Neural cell (in vitro differentiated cells): ENCODE measurements around the gene CXCL5. TPM values are rescaled to one million over a fixed set of nuclear protein-coding genes. Genes with fewer than 3 reads are reported as not detected.

Source experiments
- H2AFZ ChIP-seq: fragments of 200-600, 300-800 bp; sonication (generic), shearing (Covaris generic); 2 replicates; pipeline ENCODE4 v1.6.0; 2014; ENCODE audit warnings: low read depth, mild to moderate bottlenecking, antibody characterized with exemption, low read length, moderate library complexity
- H3F3A ChIP-seq: fragments of 200-600 bp; shearing (Covaris generic); 2 replicates; pipeline ENCODE4 v1.6.1; 2016; ENCODE audit warnings: mild to moderate bottlenecking, moderate library complexity, mixed read lengths, antibody characterized with exemption, low read length; ENCODE audit not compliant: insufficient read depth, poor library complexity, severe bottlenecking
- H3K27ac ChIP-seq: fragments of 200-600, 300-800 bp; sonication (generic), shearing (Covaris generic); 2 replicates; pipeline ENCODE4 v1.5.1; 2014; ENCODE audit warnings: mild to moderate bottlenecking, low read length, moderate library complexity
- H3K27me3 ChIP-seq: fragments of 300-800, 200-600 bp; sonication (generic), shearing (Covaris generic); 2 replicates; pipeline ENCODE4 v1.6.0; 2014; ENCODE audit warnings: mild to moderate bottlenecking, low read depth, low read length, moderate library complexity; ENCODE audit not compliant: insufficient read depth
- H3K36me3 ChIP-seq: fragments of 300-800, 200-600 bp; sonication (generic), shearing (Covaris generic); 2 replicates; pipeline ENCODE4 v1.5.1; 2014; ENCODE audit warnings: mild to moderate bottlenecking, antibody characterized with exemption, low read length, moderate library complexity; ENCODE audit not compliant: insufficient read depth
- H3K4me2 ChIP-seq: fragments of 300-800, 200-600 bp; sonication (generic), shearing (Covaris generic); 2 replicates; pipeline ENCODE4 v1.6.0; 2014; ENCODE audit warnings: mild to moderate bottlenecking, low read length
- H3K4me3 ChIP-seq: fragments of 300-800, 200-600 bp; sonication (generic), shearing (Covaris generic); 2 replicates; pipeline ENCODE4 v1.5.1; 2014; ENCODE audit warnings: mild to moderate bottlenecking, low read length, moderate library complexity
- H3K79me2 ChIP-seq: fragments of 200-600 bp; shearing (Covaris generic); replicated peaks from 2 replicates; pipeline ENCODE4 v1.6.0; 2014; ENCODE audit warnings: mild to moderate bottlenecking, low read length, moderate library complexity; ENCODE audit not compliant: insufficient read depth
- H3K9ac ChIP-seq: fragments of 300-800, 200-600 bp; sonication (generic), shearing (Covaris generic); 2 replicates; pipeline ENCODE4 v1.6.1; 2016; ENCODE audit warnings: mild to moderate bottlenecking, low read length, mixed read lengths
- H3K9me2 ChIP-seq: fragments of 200-600 bp; shearing (Covaris generic); 2 replicates; pipeline ENCODE4 v1.6.1; 2016; ENCODE audit warnings: mild to moderate bottlenecking, low read length, mixed read lengths; ENCODE audit not compliant: insufficient read depth
- H3K9me3 ChIP-seq: fragments of 200-600, 300-800 bp; sonication (generic), shearing (Covaris generic); 2 replicates; pipeline ENCODE4 v1.6.1; 2016; ENCODE audit warnings: mild to moderate bottlenecking, mixed run types, low read length, moderate library complexity, mixed read lengths
- H4K20me1 ChIP-seq: fragments of 200-600 bp; shearing (Covaris generic); 2 replicates; pipeline ENCODE4 v1.6.1; 2016; ENCODE audit warnings: mild to moderate bottlenecking, mixed run types; ENCODE audit not compliant: insufficient read depth
- EP300 ChIP-seq: fragments of 450-650 bp; conservative IDR thresholded peaks from 2 replicates; pipeline ENCODE4 v1.6.1; 2014; ENCODE audit warnings: antibody characterized with exemption, mild to moderate bottlenecking, moderate library complexity; ENCODE audit not compliant: poor library complexity, severe bottlenecking
- EZH2 ChIP-seq: fragments of 200-600, 300-800 bp; shearing (Covaris generic), sonication (generic); IDR thresholded peaks from 2 replicates; pipeline ENCODE4 v1.6.1; 2014; ENCODE audit warnings: antibody characterized with exemption, low read length, borderline replicate concordance, mild to moderate bottlenecking; ENCODE audit not compliant: insufficient read depth, poor library complexity, severe bottlenecking
- MXI1 ChIP-seq: fragments of 450-650 bp; conservative IDR thresholded peaks from 2 replicates; pipeline ENCODE4 v1.6.1; 2014; ENCODE audit warnings: antibody characterized with exemption, mild to moderate bottlenecking; ENCODE audit not compliant: poor library complexity, severe bottlenecking
- POLR2AphosphoS5 ChIP-seq: IDR thresholded peaks from 2 replicates; pipeline ENCODE4 v1.6.1; 2012
- RAD21 ChIP-seq: fragments of 450-650 bp; conservative IDR thresholded peaks from 2 replicates; pipeline ENCODE4 v1.6.1; 2014; ENCODE audit warnings: antibody characterized with exemption, mild to moderate bottlenecking, moderate library complexity
- SMC3 ChIP-seq: fragments of 450-650 bp; conservative IDR thresholded peaks from 2 replicates; pipeline ENCODE4 v1.6.1; 2014; ENCODE audit warnings: antibody characterized with exemption, mild to moderate bottlenecking, moderate library complexity; ENCODE audit not compliant: poor library complexity
- TAF1 ChIP-seq: IDR thresholded peaks from 2 replicates; pipeline ENCODE4 v1.6.1; 2012; ENCODE audit warnings: low read depth
- polyA plus RNA-seq: library from polyadenylated mRNA; depleted of rRNA; stranded (reverse); fragments of >200 nt; gene quantifications from 2 replicates; pipeline ENCODE4 v1.2.3, GENCODE V29; 2014
- TF ChIP-seq, protein P1 (sequence below): fragments of 450-650 bp; IDR thresholded peaks from 2 replicates; pipeline ENCODE4 v1.5.1; 2014; ENCODE audit warnings: antibody characterized with exemption, mild to moderate bottlenecking, moderate library complexity; ENCODE audit not compliant: poor library complexity, severe bottlenecking
- TF ChIP-seq, protein P2 (sequence below): IDR thresholded peaks from 2 replicates; pipeline ENCODE4 v1.6.1; 2012; ENCODE audit warnings: borderline replicate concordance

The CXCL5 gene
- polyA plus RNA-seq, 1 donor from 2014 or later = not detected

DNA sequence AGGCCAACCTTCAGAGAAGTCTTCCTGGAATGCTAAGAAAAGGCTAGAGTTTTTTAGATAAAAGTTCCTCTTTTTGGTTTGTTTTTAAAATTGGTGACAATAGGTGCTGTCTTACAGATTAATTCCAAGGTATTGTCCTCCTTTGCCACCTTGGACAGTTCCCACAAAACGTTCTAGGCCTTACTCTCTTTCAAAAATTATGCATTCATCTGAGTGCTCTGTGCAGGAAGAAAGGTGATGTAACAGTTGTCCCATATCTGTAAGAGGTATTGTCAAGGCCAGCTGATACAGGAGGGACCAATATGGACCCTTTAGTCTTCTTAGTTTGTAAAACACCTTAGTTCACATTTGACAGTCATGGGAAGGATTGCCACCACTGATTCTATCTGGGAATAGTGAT is 15.9 kb upstream of the CXCL5 start:
- Histone ChIP-seq H3K79me2 (no peaks in the 10 kb centered on the region), H3K4me2 (no peak overlapping the region), H4K20me1 (no peaks in the 10 kb centered on the region), H3F3A (no peaks in the 10 kb centered on the region), H3K36me3 (no peaks in the 10 kb centered on the region), H3K27me3 (no peaks in the 10 kb centered on the region), H3K4me3 (no peak overlapping the region), H3K9ac (no peak overlapping the region), H2AFZ (no peak overlapping the region), H3K9me3 (no peaks in the 10 kb centered on the region), H3K27ac (no peak overlapping the region), H3K9me2 (no peaks in the 10 kb centered on the region)
- TF ChIP-seq, protein P1, sequence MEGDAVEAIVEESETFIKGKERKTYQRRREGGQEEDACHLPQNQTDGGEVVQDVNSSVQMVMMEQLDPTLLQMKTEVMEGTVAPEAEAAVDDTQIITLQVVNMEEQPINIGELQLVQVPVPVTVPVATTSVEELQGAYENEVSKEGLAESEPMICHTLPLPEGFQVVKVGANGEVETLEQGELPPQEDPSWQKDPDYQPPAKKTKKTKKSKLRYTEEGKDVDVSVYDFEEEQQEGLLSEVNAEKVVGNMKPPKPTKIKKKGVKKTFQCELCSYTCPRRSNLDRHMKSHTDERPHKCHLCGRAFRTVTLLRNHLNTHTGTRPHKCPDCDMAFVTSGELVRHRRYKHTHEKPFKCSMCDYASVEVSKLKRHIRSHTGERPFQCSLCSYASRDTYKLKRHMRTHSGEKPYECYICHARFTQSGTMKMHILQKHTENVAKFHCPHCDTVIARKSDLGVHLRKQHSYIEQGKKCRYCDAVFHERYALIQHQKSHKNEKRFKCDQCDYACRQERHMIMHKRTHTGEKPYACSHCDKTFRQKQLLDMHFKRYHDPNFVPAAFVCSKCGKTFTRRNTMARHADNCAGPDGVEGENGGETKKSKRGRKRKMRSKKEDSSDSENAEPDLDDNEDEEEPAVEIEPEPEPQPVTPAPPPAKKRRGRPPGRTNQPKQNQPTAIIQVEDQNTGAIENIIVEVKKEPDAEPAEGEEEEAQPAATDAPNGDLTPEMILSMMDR = no peak
- TF ChIP-seq SMC3 (no peak), MXI1 (no peak), EP300 (no peak), RAD21 (no peak), TAF1 (no peak), POLR2AphosphoS5 (no peak), EZH2 (no peak)
- TF ChIP-seq, protein P2, sequence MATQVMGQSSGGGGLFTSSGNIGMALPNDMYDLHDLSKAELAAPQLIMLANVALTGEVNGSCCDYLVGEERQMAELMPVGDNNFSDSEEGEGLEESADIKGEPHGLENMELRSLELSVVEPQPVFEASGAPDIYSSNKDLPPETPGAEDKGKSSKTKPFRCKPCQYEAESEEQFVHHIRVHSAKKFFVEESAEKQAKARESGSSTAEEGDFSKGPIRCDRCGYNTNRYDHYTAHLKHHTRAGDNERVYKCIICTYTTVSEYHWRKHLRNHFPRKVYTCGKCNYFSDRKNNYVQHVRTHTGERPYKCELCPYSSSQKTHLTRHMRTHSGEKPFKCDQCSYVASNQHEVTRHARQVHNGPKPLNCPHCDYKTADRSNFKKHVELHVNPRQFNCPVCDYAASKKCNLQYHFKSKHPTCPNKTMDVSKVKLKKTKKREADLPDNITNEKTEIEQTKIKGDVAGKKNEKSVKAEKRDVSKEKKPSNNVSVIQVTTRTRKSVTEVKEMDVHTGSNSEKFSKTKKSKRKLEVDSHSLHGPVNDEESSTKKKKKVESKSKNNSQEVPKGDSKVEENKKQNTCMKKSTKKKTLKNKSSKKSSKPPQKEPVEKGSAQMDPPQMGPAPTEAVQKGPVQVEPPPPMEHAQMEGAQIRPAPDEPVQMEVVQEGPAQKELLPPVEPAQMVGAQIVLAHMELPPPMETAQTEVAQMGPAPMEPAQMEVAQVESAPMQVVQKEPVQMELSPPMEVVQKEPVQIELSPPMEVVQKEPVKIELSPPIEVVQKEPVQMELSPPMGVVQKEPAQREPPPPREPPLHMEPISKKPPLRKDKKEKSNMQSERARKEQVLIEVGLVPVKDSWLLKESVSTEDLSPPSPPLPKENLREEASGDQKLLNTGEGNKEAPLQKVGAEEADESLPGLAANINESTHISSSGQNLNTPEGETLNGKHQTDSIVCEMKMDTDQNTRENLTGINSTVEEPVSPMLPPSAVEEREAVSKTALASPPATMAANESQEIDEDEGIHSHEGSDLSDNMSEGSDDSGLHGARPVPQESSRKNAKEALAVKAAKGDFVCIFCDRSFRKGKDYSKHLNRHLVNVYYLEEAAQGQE = no peak

DNA sequence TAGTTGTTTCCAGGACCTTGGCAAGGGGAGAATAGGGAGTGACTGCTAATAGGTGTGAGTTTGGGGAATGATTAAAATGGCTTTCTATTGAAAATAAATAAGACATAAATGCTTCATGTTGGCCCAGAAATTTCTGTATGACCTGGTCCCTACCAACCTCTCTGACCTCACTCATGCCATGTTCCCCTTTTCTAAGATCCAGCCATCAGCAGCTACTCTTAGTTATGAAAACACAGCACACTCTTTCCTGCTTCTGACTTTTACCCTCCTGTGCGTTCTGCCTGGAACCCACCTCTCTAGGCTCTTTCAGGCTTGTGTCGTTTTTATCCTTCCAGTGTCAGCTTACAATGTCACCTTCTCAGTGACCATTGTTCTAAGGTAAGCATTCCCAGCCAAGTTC is 14.8 kb upstream of the CXCL5 start:
- no peaks in the 10 kb centered on the region for H3K79me2 ChIP-seq
- H3K27me3 ChIP-seq = no peaks in the 10 kb centered on the region
- H3K4me3 ChIP-seq = no peak overlapping the region
- H3F3A ChIP-seq = no peaks in the 10 kb centered on the region
- H4K20me1 ChIP-seq = no peaks in the 10 kb centered on the region
- no peaks in the 10 kb centered on the region for H3K9me3 ChIP-seq
- no peak overlapping the region for H2AFZ ChIP-seq
- no peak overlapping the region for H3K9ac ChIP-seq
- H3K9me2 ChIP-seq = no peaks in the 10 kb centered on the region
- H3K27ac ChIP-seq = no peak overlapping the region
- no peaks in the 10 kb centered on the region for H3K36me3 ChIP-seq
- TF ChIP-seq SMC3 = no peak
- no peak for TF ChIP-seq EZH2
- TF ChIP-seq POLR2AphosphoS5 = no peak
- TF ChIP-seq, protein P1 = no peak
- no peak for TF ChIP-seq RAD21
- TF ChIP-seq, protein P2 = no peak
- no peak for TF ChIP-seq MXI1
- no peak for TF ChIP-seq TAF1
- TF ChIP-seq EP300 = no peak
- H3K4me2 ChIP-seq = no peak overlapping the region
